HepG2 (cell line): Measurements from ENCODE around the gene CENPM. TPM values are rescaled to one million over a fixed set of nuclear protein-coding genes. Genes with fewer than 3 reads are reported as not detected.

Experiments used
- ATAC-seq: fragments of 200-7000 bp; cut with Tn5 transposase; 3 replicates; pipeline ENCODE4 v1.9.1; 2020; ENCODE audit warnings: mild to moderate bottlenecking, moderate library complexity
- BruUV-seq: library from RNA; stranded (reverse); fragments of 400-500 nt; replicated peaks from 2 replicates; lab custom pipeline; 2021; lab: Mats Ljungman, UMichigan
- CTCF ChIA-PET: fragments of 300-600 bp; formaldehyde crosslinking; extraction: SDS; loops from one replicate; lab custom pipeline; 2021; ENCODE audit warnings: low total read pairs, inconsistent platforms, low intra/inter-chr PET ratio; lab: Yijun Ruan, JAX
- POLR2A ChIA-PET: fragments of 350-600 bp; sonication (Branson Sonifier 250); formaldehyde crosslinking; loops from one replicate; lab custom pipeline; 2020; ENCODE audit warnings: antibody characterized with exemption, inconsistent platforms; lab: Yijun Ruan, JAX
- DNase-seq: peaks from one replicate; pipeline ENCODE4 v3.0.0-alpha.2; 2015; ENCODE audit warnings: low spot score
- FAIRE-seq: peaks from 3 replicates; lab custom pipeline; 2011; peaks lifted over from hg19 to GRCh38; lab: Jason Lieb, UNC
- H2AFZ ChIP-seq: one replicate; pipeline ENCODE4 v1.6.1; 2011; ENCODE audit warnings: low read length, inconsistent platforms
- H3K27ac ChIP-seq: fragments of 300-600 bp; 3 replicates; pipeline ENCODE4 v1.8.0; 2011; ENCODE audit warnings: mixed run types, mild to moderate bottlenecking, mixed read lengths, low read length, inconsistent platforms; ENCODE audit not compliant: insufficient read depth; ENCODE audit errors: extremely low read length
- H3K27me3 ChIP-seq, 2 experiments: fragments of 200-600 bp in 1 of 2; 2 replicates in 1 of 2; 3 replicates in 1 of 2; pipeline versions ENCODE4 v1.6.0 to v1.8.0; 2011; ENCODE audit warnings: low read length in 2 of 2, mild to moderate bottlenecking in 2 of 2, moderate library complexity in 2 of 2, inconsistent platforms in 1 of 2; ENCODE audit not compliant: insufficient read depth in 2 of 2, control insufficient read depth in 1 of 2
- H3K36me3 ChIP-seq, 2 experiments: fragments of 200-600 bp in 1 of 2; replicated peaks in 1 of 2; 2 replicates in 1 of 2; 3 replicates in 1 of 2; pipeline versions ENCODE4 v1.5.1 to v1.8.0; 2011; ENCODE audit warnings: low read length in 2 of 2, inconsistent platforms in 1 of 2; ENCODE audit not compliant: insufficient read depth in 2 of 2, control insufficient read depth in 1 of 2
- H3K4me1 ChIP-seq: 2 replicates; pipeline ENCODE4 v1.5.1; 2012; ENCODE audit warnings: low read length, inconsistent platforms; ENCODE audit not compliant: insufficient read depth
- H3K4me2 ChIP-seq: 2 replicates; pipeline ENCODE4 v1.6.0; 2011; ENCODE audit warnings: low read depth, low read length, inconsistent platforms
- H3K4me3 ChIP-seq, 3 experiments: fragments of 200-600 bp in 1 of 3; sonication (generic), shearing (Covaris generic) in 1 of 3; replicated peaks in 1 of 3; 2 replicates each; pipeline ENCODE4 v1.5.1; 2011 to 2016; ENCODE audit warnings: low read length in 3 of 3, inconsistent platforms in 2 of 3, low read depth in 2 of 3, mild to moderate bottlenecking in 2 of 3, control low read depth in 1 of 3, mixed read lengths in 1 of 3; ENCODE audit not compliant: insufficient read depth in 1 of 3
- H3K79me2 ChIP-seq: one replicate; pipeline ENCODE4 v1.6.1; 2011; ENCODE audit warnings: low read length, inconsistent platforms; ENCODE audit not compliant: insufficient read depth
- H3K9ac ChIP-seq: 2 replicates; pipeline ENCODE4 v1.6.0; 2011; ENCODE audit warnings: mild to moderate bottlenecking, low read depth, low read length, inconsistent platforms; ENCODE audit not compliant: insufficient read depth
- H3K9me3 ChIP-seq: 2 replicates; pipeline ENCODE4 v1.5.1; 2012; ENCODE audit warnings: mild to moderate bottlenecking, low read length
- H4K20me1 ChIP-seq: 2 replicates; pipeline ENCODE4 v1.6.0; 2011; ENCODE audit warnings: inconsistent platforms, mild to moderate bottlenecking, low read length, moderate library complexity; ENCODE audit not compliant: insufficient read depth
- CEBPB ChIP-seq: IDR thresholded peaks from 2 replicates; pipeline ENCODE4 v1.6.1; 2011; ENCODE audit warnings: low read depth, low read length, improper control_type of control experiment, borderline replicate concordance
- KMT2B ChIP-seq: IDR thresholded peaks from 2 replicates; pipeline ENCODE4 v1.6.1; 2016; ENCODE audit warnings: missing genetic modification reagents, missing compliant biosample characterization
- ZNF567 ChIP-seq: sonication (generic); formaldehyde crosslinking; IDR thresholded peaks from 2 replicates; pipeline ENCODE4 v1.8.1; 2023; ENCODE audit warnings: mild to moderate bottlenecking, missing genetic modification reagents, borderline replicate concordance
- ZNF816 ChIP-seq: sonication (generic); formaldehyde crosslinking; IDR thresholded peaks from 2 replicates; pipeline ENCODE4 v1.8.0; 2022; ENCODE audit warnings: missing genetic modification reagents, mild to moderate bottlenecking, borderline replicate concordance
- WGBS: methylation state at CpG from one replicate; pipeline ENCODE4 v1.1.6; 2017; ENCODE audit warnings: low lambda C conversion rate; 5-methylcytosine and 5-hydroxymethylcytosine counted together
- in situ Hi-C: cut with HindIII; loops from 2 replicates; pipeline ENCODE4 v1.10.0; 2017; ENCODE audit warnings: low pct_unique_long_range_greater_than_20kb; ENCODE audit not compliant: extremely low pct_ligation_motif_present
- intact Hi-C: fragments of 100-400 bp; cut with micrococcal nuclease; formaldehyde crosslinking; loops from one replicate; pipeline ENCODE4 v1.10.0; 2022; ENCODE audit not compliant: unreplicated experiment
- polyA plus RNA-seq, 8 experiments: library from polyadenylated mRNA; depleted of rRNA in 3 of 8; stranded (reverse) in 7 of 8; unstranded in 1 of 8; fragments of >200 nt; fragmentation: Illumina TruSeq in 4 of 8; extraction: Trizol in 4 of 8; gene quantifications; 2 replicates each; pipeline versions ENCODE4 v1.2.1 to v1.2.3, GENCODE V29; 2011 to 2016; ENCODE audit warnings: low read depth in 4 of 8, missing spikeins in 1 of 8, mixed read lengths in 1 of 8; ENCODE audit not compliant: insufficient read depth in 1 of 8
- total RNA-seq, 5 experiments: library from RNA; depleted of rRNA; stranded (reverse); fragments of >200 nt; fragmentation: Illumina TruSeq; extraction: Trizol; gene quantifications; 2 replicates each; pipeline ENCODE4 v1.2.3, GENCODE V29; 2016; ENCODE audit warnings: low read depth in 1 of 5

The CENPM gene
- total and polyA plus RNA-seq, 2 of the 13 experiments (the other 11 are each of a cell fraction or from before 2014, with no cell fraction given): 11.2 to 37.3 TPM

DNA sequence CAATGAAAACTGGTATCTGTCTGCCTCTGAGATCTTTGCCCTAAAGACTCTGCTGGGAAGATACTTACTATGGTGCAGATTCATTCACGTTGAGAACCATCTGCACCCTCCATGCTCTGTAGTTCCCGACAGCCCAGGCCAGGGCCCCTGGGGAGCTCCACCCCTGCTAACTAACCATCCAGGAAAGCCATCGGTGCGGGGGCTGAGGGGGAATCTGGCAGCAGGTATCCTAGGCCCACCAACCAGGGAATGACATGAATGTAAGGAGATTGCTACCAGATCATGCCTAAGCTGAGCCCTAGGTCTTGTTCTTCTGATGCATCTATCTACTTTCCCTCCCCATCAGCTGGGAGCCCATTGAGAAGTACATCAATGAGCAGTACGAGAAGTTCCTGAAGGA lies 40.3 kb upstream of the CENPM start (continued):
- TF ChIP-seq ZNF816 (CRISPR knock-in tag): no peak
- TF ChIP-seq, all 625 proteins: peak for 0

DNA sequence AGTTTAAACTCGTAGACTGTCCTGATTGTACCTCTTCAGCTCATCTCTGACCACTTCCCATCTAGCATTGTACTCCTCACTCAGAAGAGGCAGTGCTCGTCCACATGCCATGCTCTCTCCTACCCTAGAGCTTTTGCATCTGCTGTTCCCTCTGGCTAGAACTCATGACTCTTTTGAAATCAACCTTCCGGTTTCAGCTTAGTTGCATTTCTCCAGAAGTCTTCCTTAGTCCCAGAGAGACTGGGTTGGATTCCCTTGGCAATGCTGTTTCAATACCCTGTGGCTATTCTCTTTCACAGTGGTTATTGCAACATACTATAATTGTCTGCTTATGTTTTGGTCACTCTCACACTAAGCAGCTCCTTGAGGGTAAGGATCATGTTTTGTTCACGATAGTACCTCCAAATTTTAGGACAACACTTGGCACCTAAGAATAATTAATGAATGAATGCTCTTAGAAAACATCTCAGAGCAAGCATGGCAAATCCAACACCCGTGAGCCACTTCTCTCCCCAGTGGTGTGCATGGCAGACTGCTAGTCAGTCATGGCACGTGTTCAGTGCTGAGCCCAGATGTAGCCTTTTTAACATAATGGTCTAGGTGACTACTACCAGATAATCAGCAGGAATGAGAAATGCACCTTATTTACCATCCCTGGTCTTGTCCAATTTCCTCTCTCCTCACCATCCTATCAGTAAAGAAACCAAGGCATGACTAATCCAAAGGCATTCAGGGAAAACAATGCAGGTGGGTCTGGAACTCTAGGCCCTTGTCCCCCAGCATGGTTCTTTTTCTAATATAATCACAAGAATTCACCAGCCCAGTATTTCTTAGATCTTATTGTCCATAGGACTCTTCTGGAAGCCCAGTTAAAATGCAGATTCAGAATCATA lies 36.8 kb upstream of the CENPM start:
- TF ChIP-seq ZNF567 (CRISPR knock-in tag) (no peak), CEBPB (peak; percentile 59; the same call in 1 of the 2 replicates)
- H3K36me3 ChIP-seq: no peaks in the 10 kb centered on the region
- H3K27me3 ChIP-seq: peaks cover 1 to 37% of the 10 kb centered on the region in 2 experiments; a peak in 3 of 5 replicates
- ChIA-PET POLR2A (no interaction called here), CTCF (no interaction called here)
- H3K9me3 ChIP-seq: no peaks in the 10 kb centered on the region
- WGBS: 20% methylated on average over 6 of the region's 6 CpGs
- H3K9ac ChIP-seq: no peak overlapping the region
- no peak for DNase-seq
- no peaks in the 10 kb centered on the region for H3K4me1 ChIP-seq
- H3K4me2 ChIP-seq: no peak overlapping the region
- no peaks in the 10 kb centered on the region for H3K79me2 ChIP-seq
- ATAC-seq: no peak
- H4K20me1 ChIP-seq: no peaks in the 10 kb centered on the region
- intact Hi-C loops: no loop called here
- in situ Hi-C loops: no loop called here
- no peak for FAIRE-seq
- H3K4me3 ChIP-seq: no peak overlapping the region
- H2AFZ ChIP-seq: no peak overlapping the region
- no TSS peak for BruUV-seq
- no peak overlapping the region for H3K27ac ChIP-seq

DNA sequence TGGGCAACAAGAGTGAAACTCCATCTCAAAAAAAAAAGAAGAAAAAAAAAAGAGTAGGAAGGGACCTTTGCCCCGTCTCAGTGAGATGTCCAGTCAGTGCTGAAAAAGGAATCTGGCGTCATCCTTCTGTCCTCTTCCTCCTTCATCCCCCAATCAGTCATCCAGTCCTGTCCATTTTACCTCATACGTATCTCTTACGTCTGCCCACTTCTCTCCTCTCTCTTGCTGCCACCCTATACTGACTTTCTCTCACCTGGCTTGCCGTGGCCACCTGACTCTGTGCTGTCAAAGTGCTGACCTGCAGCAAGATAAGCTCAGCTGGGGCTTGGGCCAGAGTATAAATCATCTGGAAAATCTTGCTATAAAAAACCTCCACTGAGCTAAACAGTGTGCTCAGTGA lies 35.9 kb upstream of the CENPM start:
- no peak overlapping the region for H3K4me2 ChIP-seq
- H3K27ac ChIP-seq: no peak overlapping the region
- H3K9me3 ChIP-seq: no peaks in the 10 kb centered on the region
- no TSS peak for BruUV-seq
- no peak overlapping the region for H2AFZ ChIP-seq
- no peaks in the 10 kb centered on the region for H3K36me3 ChIP-seq
- WGBS: 16% methylated on average over 5 of the region's 5 CpGs
- H3K9ac ChIP-seq: no peak overlapping the region
- FAIRE-seq (no peak), ATAC-seq (no peak), DNase-seq (no peak)
- in situ Hi-C loops: no loop called here
- H3K27me3 ChIP-seq: peaks cover 1 to 45% of the 10 kb centered on the region in 2 experiments; a peak in 3 of 5 replicates
- no peaks in the 10 kb centered on the region for H3K4me1 ChIP-seq
- no peak overlapping the region for H3K4me3 ChIP-seq
- intact Hi-C loops: no loop called here
- POLR2A ChIA-PET: no interaction called here
- no peak for TF ChIP-seq KMT2B (CRISPR knock-in tag)
- CTCF ChIA-PET: no interaction called here
- no peaks in the 10 kb centered on the region for H4K20me1 ChIP-seq
- no peaks in the 10 kb centered on the region for H3K79me2 ChIP-seq
